Endodermal cell (in vitro differentiated cells): ENCODE data around the gene GSDME. TPM values are rescaled to one million over a fixed set of nuclear protein-coding genes. Genes with fewer than 3 reads are reported as not detected.

Experiments
- DNase-seq: peaks from one replicate; pipeline ENCODE4 v3.0.0-alpha.2; 2017
- H3K27ac ChIP-seq: 2 replicates; pipeline ENCODE4 v1.5.1; 2013; ENCODE audit warnings: mild to moderate bottlenecking, low read depth, low read length, moderate library complexity
- H3K27me3 ChIP-seq: 2 replicates; pipeline ENCODE4 v1.6.1; 2013; ENCODE audit warnings: mild to moderate bottlenecking, low read length, moderate library complexity; ENCODE audit not compliant: insufficient read depth, control insufficient read depth, poor library complexity, severe bottlenecking
- H3K36me3 ChIP-seq: 2 replicates; pipeline ENCODE4 v1.7.0; 2013; ENCODE audit warnings: mild to moderate bottlenecking, low read length, moderate library complexity; ENCODE audit not compliant: control insufficient read depth, insufficient read depth
- H3K4me1 ChIP-seq: one replicate; pipeline ENCODE4 v1.7.0; 2013; ENCODE audit warnings: low read length; ENCODE audit not compliant: control insufficient read depth, insufficient read depth
- H3K4me3 ChIP-seq: 2 replicates; pipeline ENCODE4 v1.5.1; 2013; ENCODE audit warnings: mild to moderate bottlenecking, low read length, moderate library complexity
- H3K9ac ChIP-seq: 2 replicates; pipeline ENCODE4 v1.6.1; 2013; ENCODE audit warnings: mild to moderate bottlenecking, low read length, moderate library complexity; ENCODE audit not compliant: poor library complexity, severe bottlenecking; ENCODE audit errors: extremely low read depth
- H3K9me3 ChIP-seq: 2 replicates; pipeline ENCODE4 v1.6.1; 2013; ENCODE audit warnings: mild to moderate bottlenecking, low read length, moderate library complexity; ENCODE audit not compliant: control insufficient read depth
- H3K27ac Mint-ChIP-seq: 2 replicates; pipeline ENCODE4 v1.8.0; 2020; ENCODE audit warnings: mixed read lengths
- H3K27me3 Mint-ChIP-seq: 2 replicates; pipeline ENCODE4 v1.8.0; 2021; ENCODE audit warnings: mild to moderate bottlenecking, mixed read lengths; ENCODE audit not compliant: insufficient read depth
- H3K36me3 Mint-ChIP-seq: 2 replicates; pipeline ENCODE4 v1.8.0; 2020; ENCODE audit warnings: low read depth, mixed read lengths
- H3K4me1 Mint-ChIP-seq: 2 replicates; pipeline ENCODE4 v1.8.0; 2020; ENCODE audit warnings: mixed read lengths
- H3K4me3 Mint-ChIP-seq: 2 replicates; pipeline ENCODE4 v1.8.0; 2020; ENCODE audit warnings: mild to moderate bottlenecking, moderate library complexity, mixed read lengths
- H3K9me3 Mint-ChIP-seq: 2 replicates; pipeline ENCODE4 v1.8.0; 2020; ENCODE audit warnings: mild to moderate bottlenecking, mixed read lengths
- WGBS, 2 experiments: methylation state at CpG; one replicate each; pipeline versions ENCODE4 v1.1.5 to v1.1.7; 2013; ENCODE audit warnings: missing lambda C conversion rate in 2 of 2, mixed read lengths in 1 of 2; ENCODE audit not compliant: insufficient coverage in 1 of 2, insufficient read length in 1 of 2; 5-methylcytosine and 5-hydroxymethylcytosine counted together
- total RNA-seq, 2 donors: library from RNA; stranded (reverse); fragmentation: NEBNext Ultra II Directional in 1 of 2; extraction: Animal tissue kit (Norgen Biotek cat#: 25700) in 1 of 2; gene quantifications; 2 replicates in 1 of 2; 3 replicates in 1 of 2; pipeline ENCODE4 v1.2.1, GENCODE V29; 2021
- TF ChIP-seq, protein P1 (sequence below): fragments of 200-600 bp; sonication (generic); conservative IDR thresholded peaks from 2 replicates; pipeline ENCODE4 v1.5.0; 2021; ENCODE audit warnings: antibody characterized with exemption, mild to moderate bottlenecking

Gene GSDME
- total RNA-seq, 2 donors from 2014 or later, result 8.9 to 17.9 TPM

- Histone ChIP-seq H3K9ac (no peak overlapping the region), H3K27me3 (peaks cover 2% of the 10 kb centered on the region), H3K27ac (no peak overlapping the region), H3K4me3 (no peak overlapping the region), H3K9me3 (no peaks in the 10 kb centered on the region), H3K36me3 (no peaks in the 10 kb centered on the region), H3K4me1 (no peaks in the 10 kb centered on the region)
- no peaks in the 10 kb centered on the region for H3K9me3 Mint-ChIP-seq
- H3K4me1 Mint-ChIP-seq, result peaks cover 3% of the 10 kb centered on the region
- TF ChIP-seq, protein P1, sequence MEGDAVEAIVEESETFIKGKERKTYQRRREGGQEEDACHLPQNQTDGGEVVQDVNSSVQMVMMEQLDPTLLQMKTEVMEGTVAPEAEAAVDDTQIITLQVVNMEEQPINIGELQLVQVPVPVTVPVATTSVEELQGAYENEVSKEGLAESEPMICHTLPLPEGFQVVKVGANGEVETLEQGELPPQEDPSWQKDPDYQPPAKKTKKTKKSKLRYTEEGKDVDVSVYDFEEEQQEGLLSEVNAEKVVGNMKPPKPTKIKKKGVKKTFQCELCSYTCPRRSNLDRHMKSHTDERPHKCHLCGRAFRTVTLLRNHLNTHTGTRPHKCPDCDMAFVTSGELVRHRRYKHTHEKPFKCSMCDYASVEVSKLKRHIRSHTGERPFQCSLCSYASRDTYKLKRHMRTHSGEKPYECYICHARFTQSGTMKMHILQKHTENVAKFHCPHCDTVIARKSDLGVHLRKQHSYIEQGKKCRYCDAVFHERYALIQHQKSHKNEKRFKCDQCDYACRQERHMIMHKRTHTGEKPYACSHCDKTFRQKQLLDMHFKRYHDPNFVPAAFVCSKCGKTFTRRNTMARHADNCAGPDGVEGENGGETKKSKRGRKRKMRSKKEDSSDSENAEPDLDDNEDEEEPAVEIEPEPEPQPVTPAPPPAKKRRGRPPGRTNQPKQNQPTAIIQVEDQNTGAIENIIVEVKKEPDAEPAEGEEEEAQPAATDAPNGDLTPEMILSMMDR, result no peak
- no peak for DNase-seq
- WGBS, 2 experiments, result 88 to 92% methylated on average over 7 to 8 of the region's 8 CpGs
- H3K27ac Mint-ChIP-seq, result no peak overlapping the region
- peaks cover 21% of the 10 kb centered on the region for H3K27me3 Mint-ChIP-seq
- no peak overlapping the region for H3K4me3 Mint-ChIP-seq
- H3K36me3 Mint-ChIP-seq, result no peaks in the 10 kb centered on the region
Measured at GRCh38 chr7:24764972-24765744, 7.9 kb upstream of the GSDME start.

GRCh38 chr7:24764011-24764410 is 6.7 kb upstream of the GSDME start:
- TF ChIP-seq, protein P1, result no peak
- peaks cover 32% of the 10 kb centered on the region for H3K27me3 Mint-ChIP-seq
- no peaks in the 10 kb centered on the region for H3K36me3 Mint-ChIP-seq
- H3K9me3 Mint-ChIP-seq, result no peaks in the 10 kb centered on the region
- H3K27ac Mint-ChIP-seq, result no peak overlapping the region
- H3K36me3 ChIP-seq, result no peaks in the 10 kb centered on the region
- H3K4me3 Mint-ChIP-seq, result no peak overlapping the region
- peaks cover 13% of the 10 kb centered on the region for H3K27me3 ChIP-seq
- H3K9ac ChIP-seq, result no peak overlapping the region
- no peak overlapping the region for H3K27ac ChIP-seq
- no peak overlapping the region for H3K4me3 ChIP-seq
- H3K4me1 ChIP-seq, result no peaks in the 10 kb centered on the region
- 67% methylated on average over 1 of the region's 1 CpG; no CpG with 5 or more reads in 1 of the 2 experiments for WGBS, 2 experiments
- DNase-seq, result no peak
- H3K9me3 ChIP-seq, result no peaks in the 10 kb centered on the region
- peaks cover 3% of the 10 kb centered on the region for H3K4me1 Mint-ChIP-seq

DNA sequence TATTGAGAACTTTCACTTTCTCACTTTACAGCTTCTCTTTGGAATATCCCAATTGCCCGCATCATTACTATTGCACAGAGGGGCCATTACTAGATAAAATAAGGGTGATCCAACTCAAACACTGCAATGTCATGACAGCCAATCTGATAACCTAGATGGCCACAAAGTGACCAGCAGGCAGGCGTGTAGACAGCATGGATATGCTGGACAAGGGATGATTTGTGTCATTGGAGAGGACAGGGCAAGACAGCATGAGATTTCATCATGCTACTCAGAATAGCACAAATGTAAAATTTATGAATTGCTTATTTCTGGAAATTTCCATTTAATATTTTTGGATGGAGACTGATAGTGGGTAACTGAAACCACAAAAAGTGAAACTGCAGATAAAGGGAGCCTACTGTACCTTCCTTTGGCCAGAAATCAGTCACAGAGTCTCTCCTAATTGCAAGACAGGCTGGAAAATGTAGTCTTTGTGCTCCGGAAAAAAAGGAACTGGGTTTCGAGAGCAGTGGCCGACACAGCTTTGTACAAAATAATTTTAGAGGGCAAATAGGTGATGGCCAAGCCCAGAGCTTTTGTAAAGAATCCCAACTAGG is 6.1 kb upstream of the GSDME start:
- 91 to 96% methylated on average over 4 to 5 of the region's 5 CpGs for WGBS, 2 experiments
- Histone ChIP-seq H3K4me1 (no peaks in the 10 kb centered on the region), H3K9me3 (no peaks in the 10 kb centered on the region), H3K9ac (no peak overlapping the region), H3K4me3 (no peak overlapping the region), H3K27me3 (peaks cover 20% of the 10 kb centered on the region), H3K36me3 (no peaks in the 10 kb centered on the region), H3K27ac (no peak overlapping the region)
- TF ChIP-seq, protein P1, result no peak
- Mint-ChIP-seq H3K27ac (no peak overlapping the region), H3K36me3 (no peaks in the 10 kb centered on the region), H3K27me3 (peaks cover 38% of the 10 kb centered on the region), H3K9me3 (no peaks in the 10 kb centered on the region), H3K4me3 (no peak overlapping the region), H3K4me1 (peaks cover 3% of the 10 kb centered on the region)
- DNase-seq, result no peak
